HepG2 (cell line): ENCODE results near the gene GFER. TPM values are rescaled to one million over a fixed set of nuclear protein-coding genes. Genes with fewer than 3 reads are reported as not detected.

Source experiments
- CREB1 ChIP-seq, 2 experiments: fragments of 450-650 bp in 1 of 2; IDR thresholded peaks; 2 replicates each; pipeline ENCODE4 v1.6.1; 2016 to 2017; ENCODE audit warnings: control low read depth in 1 of 2, mild to moderate bottlenecking in 1 of 2, missing compliant biosample characterization in 1 of 2, missing genetic modification characterization in 1 of 2
- DNMT3B ChIP-seq: conservative IDR thresholded peaks from 2 replicates; pipeline ENCODE4 v1.6.1; 2016; ENCODE audit warnings: missing biosample characterization, control low read depth
- ESRRA ChIP-seq: sonication (generic); formaldehyde crosslinking; IDR thresholded peaks from 2 replicates; pipeline ENCODE4 v1.5.1; 2020; ENCODE audit warnings: mild to moderate bottlenecking, low read depth, missing genetic modification reagents
- HIC2 ChIP-seq: sonication (generic); formaldehyde crosslinking; IDR thresholded peaks from 2 replicates; pipeline ENCODE4 v1.9.0; 2022; ENCODE audit warnings: low read depth, missing genetic modification reagents
- HOXA9 ChIP-seq: sonication (generic); formaldehyde crosslinking; IDR thresholded peaks from 2 replicates; pipeline ENCODE4 v1.8.1; 2022; ENCODE audit warnings: missing genetic modification reagents, mild to moderate bottlenecking, moderate library complexity, borderline replicate concordance
- KAT8 ChIP-seq: IDR thresholded peaks from 2 replicates; pipeline ENCODE4 v1.6.1; 2016; ENCODE audit warnings: missing genetic modification reagents, missing compliant biosample characterization
- NCOA1 ChIP-seq: sonication (generic); formaldehyde crosslinking; IDR thresholded peaks from 2 replicates; pipeline ENCODE4 v1.9.0; 2021; ENCODE audit warnings: missing genetic modification reagents
- NFE2L1 ChIP-seq: sonication (generic); formaldehyde crosslinking; IDR thresholded peaks from 2 replicates; pipeline ENCODE4 v1.4.0; 2020; ENCODE audit warnings: missing genetic modification reagents, mild to moderate bottlenecking, borderline replicate concordance
- PRDM15 ChIP-seq: sonication (generic); formaldehyde crosslinking; IDR thresholded peaks from 2 replicates; pipeline ENCODE4 v1.4.0; 2020; ENCODE audit warnings: missing genetic modification reagents
- RXRB ChIP-seq: IDR thresholded peaks from 2 replicates; pipeline ENCODE4 v1.6.1; 2016; ENCODE audit warnings: borderline replicate concordance, missing genetic modification reagents, missing compliant biosample characterization
- ZBTB20 ChIP-seq: sonication (generic); formaldehyde crosslinking; IDR thresholded peaks from 2 replicates; pipeline ENCODE4 v1.8.1; 2023; ENCODE audit warnings: missing genetic modification reagents, low read depth, mild to moderate bottlenecking, borderline replicate concordance
- ZNF333 ChIP-seq: sonication (generic); formaldehyde crosslinking; IDR thresholded peaks from 2 replicates; pipeline ENCODE4 v1.4.0; 2020; ENCODE audit warnings: mild to moderate bottlenecking, missing genetic modification reagents, borderline replicate concordance
- ZNF430 ChIP-seq: sonication (generic); formaldehyde crosslinking; IDR thresholded peaks from 2 replicates; pipeline ENCODE4 v1.9.0; 2021; ENCODE audit warnings: mild to moderate bottlenecking, missing genetic modification reagents
- ZNF510 ChIP-seq: sonication (generic); formaldehyde crosslinking; IDR thresholded peaks from 2 replicates; pipeline ENCODE4 v1.4.0; 2020; ENCODE audit warnings: low read depth, mild to moderate bottlenecking, missing genetic modification reagents
- ZNF550 ChIP-seq: sonication (generic); formaldehyde crosslinking; IDR thresholded peaks from 2 replicates; pipeline ENCODE4 v1.4.0; 2020; ENCODE audit warnings: mild to moderate bottlenecking, missing genetic modification reagents, borderline replicate concordance
- ZNF576 ChIP-seq: sonication (generic); formaldehyde crosslinking; IDR thresholded peaks from 2 replicates; pipeline ENCODE4 v1.4.0; 2020; ENCODE audit warnings: mild to moderate bottlenecking, missing genetic modification reagents
- ZNF672 ChIP-seq: sonication (generic); formaldehyde crosslinking; IDR thresholded peaks from 2 replicates; pipeline ENCODE4 v1.8.1; 2022; ENCODE audit warnings: missing genetic modification reagents
- ZNF800 ChIP-seq: sonication (generic); formaldehyde crosslinking; IDR thresholded peaks from 2 replicates; pipeline ENCODE4 v1.4.0; 2020; ENCODE audit warnings: missing genetic modification reagents
- ZNF879 ChIP-seq: sonication (generic); formaldehyde crosslinking; IDR thresholded peaks from 2 replicates; pipeline ENCODE4 v1.8.1; 2023; ENCODE audit warnings: missing genetic modification reagents
- ZSCAN21 ChIP-seq: sonication (generic); formaldehyde crosslinking; IDR thresholded peaks from 2 replicates; pipeline ENCODE4 v1.8.0; 2022; ENCODE audit warnings: mild to moderate bottlenecking, missing genetic modification reagents, moderate library complexity, borderline replicate concordance
- polyA plus RNA-seq, 8 experiments: library from polyadenylated mRNA; depleted of rRNA in 3 of 8; stranded (reverse) in 7 of 8; unstranded in 1 of 8; fragments of >200 nt; fragmentation: Illumina TruSeq in 4 of 8; extraction: Trizol in 4 of 8; gene quantifications; 2 replicates each; pipeline versions ENCODE4 v1.2.1 to v1.2.3, GENCODE V29; 2011 to 2016; ENCODE audit warnings: low read depth in 4 of 8, missing spikeins in 1 of 8, mixed read lengths in 1 of 8; ENCODE audit not compliant: insufficient read depth in 1 of 8
- total RNA-seq, 5 experiments: library from RNA; depleted of rRNA; stranded (reverse); fragments of >200 nt; fragmentation: Illumina TruSeq; extraction: Trizol; gene quantifications; 2 replicates each; pipeline ENCODE4 v1.2.3, GENCODE V29; 2016; ENCODE audit warnings: low read depth in 1 of 5
- TF ChIP-seq, protein P1 (sequence below): sonication (generic); formaldehyde crosslinking; IDR thresholded peaks from 2 replicates; pipeline ENCODE4 v1.8.1; 2023; ENCODE audit warnings: mild to moderate bottlenecking, missing genetic modification reagents, borderline replicate concordance

GFER gene
- total and polyA plus RNA-seq, 2 of the 13 experiments (the other 11 are each of a cell fraction or from before 2014, with no cell fraction given), result 28.6 to 71.7 TPM

DNA sequence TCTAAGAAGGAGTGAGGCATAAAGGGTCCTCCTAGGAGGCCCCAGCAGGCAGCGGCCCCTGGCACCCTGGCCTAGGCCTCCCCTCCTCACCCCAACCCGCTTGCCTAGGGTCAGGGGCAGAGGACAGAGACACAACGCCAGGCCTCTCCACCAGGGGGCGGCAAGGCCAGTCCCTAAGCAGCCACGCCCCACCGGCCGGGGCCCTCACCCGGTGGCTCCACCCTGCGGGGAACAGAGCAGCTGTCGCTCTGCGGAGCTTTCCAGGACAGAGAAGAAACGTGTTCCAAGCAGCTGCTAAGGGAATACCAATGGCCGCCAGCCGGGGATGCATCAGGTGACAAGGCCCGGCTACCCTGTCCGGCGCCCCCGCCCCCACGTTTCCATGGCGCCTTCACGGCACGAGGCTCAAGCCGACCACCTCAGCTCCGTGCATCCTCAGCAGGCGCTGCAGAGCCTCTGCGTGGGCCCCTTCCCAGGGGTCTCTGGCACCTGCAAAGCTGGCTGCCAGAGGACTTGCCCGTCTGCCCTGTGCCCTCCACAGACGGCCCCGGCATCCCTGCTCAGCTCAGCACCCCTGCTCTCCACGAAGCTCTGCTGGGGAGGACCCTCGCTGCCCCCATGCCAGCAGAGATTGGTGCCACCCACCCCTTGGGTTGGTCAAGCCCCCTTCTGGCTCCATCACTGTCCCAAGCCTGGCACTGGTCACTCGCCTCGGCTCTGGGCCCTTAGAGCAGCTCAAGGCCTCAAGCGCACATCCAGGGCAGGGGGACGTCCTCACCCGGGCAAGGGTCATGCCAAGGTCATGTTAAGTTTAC lies 20.0 kb downstream of the GFER start (continued):
- TF ChIP-seq ZNF800 (peak; percentile 65; the same call in 1 of the 2 replicates), NFE2L1 (no peak), ZSCAN21 (CRISPR knock-in tag) (no peak), CREB1 (IDR thresholded peaks at IDR 0.05) (no peak), CREB1 (CRISPR knock-in tag; IDR thresholded peaks at IDR 0.05) (no peak), ZNF576 (no peak), ESRRA (CRISPR knock-in tag) (no peak), ZNF510 (CRISPR knock-in tag) (no peak), ZBTB20 (no peak), ZNF879 (CRISPR knock-in tag) (no peak), HIC2 (CRISPR knock-in tag) (peak; percentile 66; the same call in 1 of the 2 replicates), ZNF333 (CRISPR knock-in tag) (no peak), ZNF430 (no peak), ZNF550 (CRISPR knock-in tag) (no peak), HOXA9 (no peak), DNMT3B (CRISPR knock-in tag) (no peak), PRDM15 (CRISPR knock-in tag) (no peak), RXRB (CRISPR knock-in tag) (peak; percentile 75; the same call in 1 of the 2 replicates), ZNF672 (CRISPR knock-in tag) (no peak), NCOA1 (CRISPR knock-in tag) (no peak), KAT8 (CRISPR knock-in tag) (peak; percentile 71)
- TF ChIP-seq, protein P1, sequence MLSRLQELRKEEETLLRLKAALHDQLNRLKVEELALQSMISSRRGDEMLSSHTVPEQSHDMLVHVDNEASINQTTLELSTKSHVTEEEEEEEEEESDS (CRISPR knock-in tag), result no peak
